T47D (cell line): ENCODE data around the gene CTAG1B.
"Not testable (repeated sequence)": the region's sequence is repeated elsewhere in the genome, so short reads cannot be mapped to it uniquely, and the experiment has no call there.

Source experiments
- DNase-seq, 2 experiments: peaks; one replicate each; pipeline versions ENCODE4 v3.0.0 to v3.0.0-alpha.2; 2011 to 2012; ENCODE audit warnings: low read depth in 1 of 2, low spot score in 1 of 2
- JUND ChIP-seq: IDR thresholded peaks from 2 replicates; pipeline ENCODE4 v1.6.1; 2012; ENCODE audit warnings: low read depth
- in situ Hi-C: cut with HindIII; loops from 2 replicates; pipeline ENCODE4 v1.10.0; 2016; ENCODE audit warnings: low sequenced_read_pairs, low pct_unique_long_range_greater_than_20kb

CTAG1B gene

DNA sequence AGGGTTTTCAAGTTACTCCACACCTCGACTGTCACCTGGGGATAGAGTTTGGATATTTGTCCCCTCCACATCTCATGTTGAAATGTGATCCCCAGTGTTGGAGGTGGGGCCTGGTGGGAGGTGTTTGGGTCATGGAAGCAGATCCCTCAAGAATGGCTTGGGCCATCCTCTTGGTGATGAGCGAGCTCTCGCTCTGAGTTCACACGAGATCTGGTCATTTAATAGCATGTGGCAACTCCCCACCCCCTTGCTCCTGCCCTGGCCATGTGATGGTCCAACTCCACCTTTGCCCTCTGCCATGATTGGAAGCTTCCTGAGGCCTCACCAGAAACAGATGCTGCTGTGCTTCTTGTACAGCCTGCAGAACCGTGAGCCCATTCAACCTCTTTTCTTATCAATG lies 25.9 kb downstream of the CTAG1B start:
- in situ Hi-C loops = no loop called here
- no peak for DNase-seq
- no peak for TF ChIP-seq JUND

DNA sequence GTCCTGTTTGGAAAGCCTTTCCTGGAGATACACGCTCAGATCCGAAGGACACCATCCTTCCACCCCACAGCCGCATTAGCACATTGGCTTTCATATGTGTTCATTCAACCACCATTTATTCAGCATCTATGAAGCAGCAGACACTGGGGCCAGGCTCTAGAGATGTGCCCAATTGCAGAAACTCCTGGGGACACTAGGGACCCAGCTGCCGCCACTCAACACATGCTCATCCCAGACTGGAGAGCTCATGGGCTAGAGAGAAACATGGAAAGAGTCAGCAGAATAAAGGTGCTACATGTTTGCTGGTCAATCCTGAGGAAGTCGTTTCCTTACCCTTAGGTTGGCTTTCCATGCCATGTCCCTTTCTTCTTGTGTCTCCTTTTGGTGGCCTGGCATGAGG lies 26.6 kb downstream of the CTAG1B start:
- no peak for TF ChIP-seq JUND
- DNase-seq = no peak
- in situ Hi-C loops = no loop called here

DNA sequence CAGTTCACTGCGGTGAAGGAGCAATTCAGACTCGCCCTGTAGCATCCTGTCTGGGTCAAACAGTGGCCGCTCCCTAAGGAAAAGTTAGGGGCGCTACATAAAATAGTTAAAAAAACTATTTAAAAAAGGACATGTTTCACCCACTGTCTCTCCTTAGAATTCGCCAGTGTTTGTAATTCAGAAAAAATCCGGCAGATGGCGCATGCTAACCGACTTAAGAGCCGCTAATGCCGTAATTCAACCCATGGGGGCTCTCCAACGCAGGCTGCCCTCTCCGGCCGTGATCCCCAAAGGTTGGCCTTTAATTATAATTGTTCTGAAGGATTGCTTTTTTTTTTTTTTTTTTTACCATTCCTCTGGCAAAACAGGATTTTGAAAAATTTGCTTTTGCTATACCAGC lies 28.7 kb downstream of the CTAG1B start:
- DNase-seq, in situ Hi-C loops: not testable (repeated sequence)

- in situ Hi-C loops, DNase-seq: not testable (repeated sequence)
Measured at GRCh38 chrX:154584585-154585183, 34.4 kb downstream of the CTAG1B start, which contains the start of gene CTAG1A. TSS of gene CTAG1A (plus strand) at chrX:154585133. CDS start at chrX:154585207, 74 bp downstream.

GRCh38 chrX:154582994-154583393 lies 36.1 kb downstream of the CTAG1B start:
- DNase-seq, in situ Hi-C loops: not testable (repeated sequence)

DNA sequence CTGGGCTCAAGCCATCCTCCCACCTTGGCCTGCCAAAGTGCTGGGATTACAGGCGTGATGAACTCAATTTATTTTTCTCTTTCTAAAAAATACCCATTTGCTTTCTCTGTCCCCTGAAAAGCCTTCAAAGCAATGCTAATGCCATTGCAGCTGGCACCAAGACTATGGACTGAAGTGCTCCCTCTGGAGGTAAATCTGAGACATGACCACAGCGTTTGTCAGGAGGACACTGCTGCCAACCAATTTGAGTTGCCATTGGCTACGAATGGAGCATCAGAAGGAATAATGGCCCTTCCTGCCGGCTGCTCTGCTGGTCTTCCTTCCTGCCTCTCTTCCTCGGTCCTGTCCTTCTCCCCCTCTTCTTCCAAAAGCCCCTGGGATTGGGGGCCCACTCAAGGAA lies 44.0 kb downstream of the CTAG1B start:
- in situ Hi-C loops, DNase-seq: not testable (repeated sequence)

DNA sequence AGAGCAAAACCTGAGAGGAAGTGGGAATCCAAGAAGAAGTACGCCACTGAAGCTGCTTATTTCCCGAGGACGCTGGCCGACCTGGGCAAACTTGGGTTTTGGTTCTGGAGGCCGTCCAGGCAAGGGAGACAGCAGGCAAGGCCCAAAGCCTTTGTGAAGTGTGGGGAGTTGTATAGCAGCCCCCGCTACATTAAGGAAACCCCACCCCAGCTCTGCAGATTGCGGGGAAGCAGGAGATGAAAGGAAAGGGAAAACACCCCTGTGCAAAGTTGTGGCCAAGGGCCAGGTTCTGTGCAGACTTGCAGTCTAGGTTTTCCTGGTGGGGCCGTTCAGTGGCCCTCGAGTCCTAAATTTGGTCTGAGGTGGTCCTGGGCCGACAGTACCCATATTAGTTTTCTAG lies 46.0 kb downstream of the CTAG1B start:
- DNase-seq, in situ Hi-C loops: not testable (repeated sequence)

DNA sequence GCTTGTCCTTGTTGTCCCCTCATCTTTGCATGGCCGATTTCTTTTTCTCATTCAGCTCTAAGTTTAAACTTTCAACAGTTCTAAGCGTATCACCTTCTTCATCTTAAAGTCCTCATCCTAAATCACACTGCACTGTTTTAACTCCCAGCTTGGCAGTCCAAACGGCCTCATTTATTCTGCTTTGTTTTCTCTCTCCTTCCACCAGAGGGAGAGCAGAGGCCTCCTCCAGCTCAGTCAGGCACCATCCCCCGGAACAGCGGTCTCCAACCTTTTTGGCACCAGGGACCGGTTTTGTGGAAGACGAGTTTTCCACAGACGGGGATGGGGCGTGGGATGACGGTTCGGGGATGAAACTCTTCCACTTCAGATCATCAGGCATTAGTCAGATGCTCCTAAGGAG lies 48.7 kb downstream of the CTAG1B start:
- in situ Hi-C loops, DNase-seq: not testable (repeated sequence)
